T-helper 17 cell (primary cell): Measurements from ENCODE around the gene SIT1. TPM values are rescaled to one million over a fixed set of nuclear protein-coding genes. Genes with fewer than 3 reads are reported as not detected.
A peak's percentile ranks its signal among the peaks of the same experiment; 100 is the strongest.
"Not testable (repeated sequence)": the region's sequence is repeated elsewhere in the genome, so short reads cannot be mapped to it uniquely, and the experiment has no call there.

Experiments
- ATAC-seq: fragments of 150-1000 bp; cut with Tn5 transposase; 2 replicates; pipeline ENCODE4 v1.10.0; 2021; ENCODE audit warnings: mild to moderate bottlenecking, moderate library complexity
- DNase-seq, 3 donors: peaks; one replicate each; pipeline versions ENCODE4 v3.0.0 to v3.0.0-alpha.2; 2020 to 2021
- H3K9me3 ChIP-seq: one replicate; pipeline ENCODE4 v1.7.0; 2013; ENCODE audit warnings: low read length, mild to moderate bottlenecking; ENCODE audit not compliant: control insufficient read depth, poor library complexity, severe bottlenecking
- H3K27ac Mint-ChIP-seq: one replicate; pipeline ENCODE4 v1.8.0; 2022; ENCODE audit warnings: mild to moderate bottlenecking, moderate library complexity, mixed read lengths
- H3K27me3 Mint-ChIP-seq: one replicate; pipeline ENCODE4 v1.8.0; 2022; ENCODE audit warnings: mixed read lengths
- H3K36me3 Mint-ChIP-seq: one replicate; pipeline ENCODE4 v1.8.0; 2022; ENCODE audit warnings: low read depth, mixed read lengths
- H3K4me1 Mint-ChIP-seq: one replicate; pipeline ENCODE4 v1.8.0; 2022; ENCODE audit warnings: mild to moderate bottlenecking, mixed read lengths
- H3K4me3 Mint-ChIP-seq: one replicate; pipeline ENCODE4 v1.8.0; 2022; ENCODE audit warnings: mild to moderate bottlenecking, moderate library complexity, mixed read lengths
- total RNA-seq, 4 donors: library from RNA in 2 of 4; stranded (reverse) in 2 of 4; gene quantifications; one replicate each; pipeline ENCODE4 v1.2.3 and lab custom pipeline; 2022 to 2026

Gene SIT1
- total RNA-seq, 2 donors from 2014 or later: 33.9 to 48.9 TPM

GRCh38 chr9:35635730-35636129, 15.0 kb downstream of the SIT1 start:
- no peak for DNase-seq
- H3K4me3 Mint-ChIP-seq: no peak overlapping the region
- peaks cover 32% of the 10 kb centered on the region for H3K4me1 Mint-ChIP-seq
- no peaks in the 10 kb centered on the region for H3K9me3 ChIP-seq
- no peak overlapping the region for H3K27ac Mint-ChIP-seq
- H3K36me3 Mint-ChIP-seq: peaks cover 6% of the 10 kb centered on the region
- H3K27me3 Mint-ChIP-seq: no peaks in the 10 kb centered on the region
- ATAC-seq: no peak

DNA sequence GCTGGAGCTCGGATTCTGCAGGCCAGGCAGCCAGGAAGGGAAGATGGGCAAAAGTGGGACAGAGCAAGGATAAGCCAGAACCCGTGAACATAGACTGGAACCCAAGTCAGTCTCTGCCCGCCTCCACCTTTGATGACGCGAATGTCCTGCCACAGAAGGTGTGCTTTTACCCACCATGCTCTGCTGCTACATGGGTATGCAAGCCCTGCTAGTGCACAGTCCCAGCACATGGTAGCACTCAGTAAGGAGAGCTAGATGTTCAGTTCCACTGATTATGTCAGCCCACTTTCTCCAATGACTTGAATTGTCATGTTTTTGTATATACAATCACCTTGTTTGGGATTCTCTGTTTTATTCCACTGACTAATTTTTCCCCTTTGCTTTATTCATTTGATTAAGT, 21.1 kb downstream of the SIT1 start:
- H3K9me3 ChIP-seq: no peaks in the 10 kb centered on the region
- Mint-ChIP-seq H3K4me1 (peaks cover 5% of the 10 kb centered on the region), H3K36me3 (peaks cover 1% of the 10 kb centered on the region), H3K4me3 (no peak overlapping the region), H3K27me3 (no peaks in the 10 kb centered on the region), H3K27ac (no peak overlapping the region)
- no peak for ATAC-seq
- DNase-seq: no peak

DNA sequence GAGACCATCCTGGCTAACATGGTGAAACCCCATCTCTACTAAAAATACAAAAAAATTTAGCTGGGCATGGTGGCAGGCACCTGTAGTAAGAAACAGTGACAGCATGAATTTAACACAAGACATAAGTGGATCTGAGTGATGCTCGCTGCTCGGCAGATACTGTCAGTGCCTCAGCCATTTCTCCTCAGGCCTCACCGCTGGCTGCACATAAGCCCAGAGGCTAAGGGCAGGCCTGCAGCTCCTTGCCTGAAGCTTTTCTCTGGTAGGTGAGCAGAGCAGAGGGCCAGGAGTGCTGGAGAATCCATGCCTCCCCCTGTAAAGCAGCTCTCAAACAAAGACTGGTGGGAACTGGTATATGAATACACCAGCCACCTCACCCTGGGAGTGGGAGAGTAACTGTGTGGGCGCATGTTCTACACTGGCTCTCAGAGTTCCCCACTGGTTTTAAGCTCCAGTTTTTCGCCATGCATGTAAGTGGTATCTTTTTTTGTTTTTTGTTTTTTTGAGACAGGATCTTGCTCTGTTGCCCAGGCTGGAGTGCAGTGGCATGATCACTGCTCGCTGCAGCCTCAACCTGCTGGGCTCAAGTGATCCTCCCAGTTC, 22.2 kb downstream of the SIT1 start:
- Mint-ChIP-seq H3K36me3 (no peaks in the 10 kb centered on the region), H3K27ac (no peak overlapping the region), H3K27me3 (no peaks in the 10 kb centered on the region), H3K4me1 (peaks cover 3% of the 10 kb centered on the region), H3K4me3 (no peak overlapping the region)
- no peak for ATAC-seq
- no peak for DNase-seq
- no peaks in the 10 kb centered on the region for H3K9me3 ChIP-seq

DNA sequence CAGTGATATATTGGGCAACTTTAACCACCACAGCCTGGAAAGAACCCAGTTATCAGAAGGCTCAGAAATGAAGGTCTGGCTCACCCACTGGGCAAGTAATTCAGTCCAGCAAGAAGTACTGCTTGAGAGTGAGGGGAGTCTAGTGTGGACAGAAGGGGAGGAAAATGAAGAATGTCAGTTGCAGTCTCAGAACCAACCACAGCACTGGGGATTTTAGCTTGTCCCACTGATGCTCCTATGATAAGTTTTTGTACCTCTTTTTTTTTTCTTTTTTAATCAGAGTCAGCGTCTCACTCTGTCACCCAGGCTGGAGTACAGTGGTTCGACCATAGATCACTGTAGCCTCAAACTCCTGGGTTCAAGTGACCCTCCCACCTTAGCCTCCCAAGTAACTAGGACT, 23.2 kb downstream of the SIT1 start:
- Mint-ChIP-seq H3K27ac (no peak overlapping the region), H3K27me3 (no peaks in the 10 kb centered on the region)

DNA sequence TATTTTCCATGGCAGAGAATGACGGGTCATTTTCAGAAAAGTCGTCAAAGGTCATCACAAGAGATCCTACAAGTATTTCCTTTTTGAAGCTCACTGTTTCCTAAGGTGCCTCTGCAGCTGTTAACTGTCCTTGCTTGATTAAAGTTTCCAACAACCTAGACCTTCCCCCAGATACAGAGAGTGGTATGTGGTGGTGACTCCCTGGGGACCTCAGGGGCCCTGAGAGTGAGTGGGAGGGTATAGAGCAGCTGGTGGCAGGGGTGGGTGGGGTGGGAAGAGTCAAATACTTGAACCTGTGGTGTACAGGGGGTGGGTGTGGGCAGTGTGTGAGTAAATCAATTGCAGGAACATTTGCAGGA, 31.0 kb downstream of the SIT1 start:
- ATAC-seq (no peak), DNase-seq (no peak)
- H3K27ac Mint-ChIP-seq: no peak overlapping the region
- H3K4me1 Mint-ChIP-seq: peaks cover 36% of the 10 kb centered on the region
- H3K36me3 Mint-ChIP-seq: no peaks in the 10 kb centered on the region
- no peaks in the 10 kb centered on the region for H3K27me3 Mint-ChIP-seq
- H3K9me3 ChIP-seq: no peaks in the 10 kb centered on the region
- H3K4me3 Mint-ChIP-seq: no peak overlapping the region

More for the DNA sequence above, 23.2 kb downstream of the SIT1 start:
- no peak overlapping the region for H3K4me3 Mint-ChIP-seq
- peaks cover 2% of the 10 kb centered on the region for H3K4me1 Mint-ChIP-seq
- H3K9me3 ChIP-seq: no peaks in the 10 kb centered on the region
- DNase-seq (no peak), ATAC-seq (no peak)
- no peaks in the 10 kb centered on the region for H3K36me3 Mint-ChIP-seq

DNA sequence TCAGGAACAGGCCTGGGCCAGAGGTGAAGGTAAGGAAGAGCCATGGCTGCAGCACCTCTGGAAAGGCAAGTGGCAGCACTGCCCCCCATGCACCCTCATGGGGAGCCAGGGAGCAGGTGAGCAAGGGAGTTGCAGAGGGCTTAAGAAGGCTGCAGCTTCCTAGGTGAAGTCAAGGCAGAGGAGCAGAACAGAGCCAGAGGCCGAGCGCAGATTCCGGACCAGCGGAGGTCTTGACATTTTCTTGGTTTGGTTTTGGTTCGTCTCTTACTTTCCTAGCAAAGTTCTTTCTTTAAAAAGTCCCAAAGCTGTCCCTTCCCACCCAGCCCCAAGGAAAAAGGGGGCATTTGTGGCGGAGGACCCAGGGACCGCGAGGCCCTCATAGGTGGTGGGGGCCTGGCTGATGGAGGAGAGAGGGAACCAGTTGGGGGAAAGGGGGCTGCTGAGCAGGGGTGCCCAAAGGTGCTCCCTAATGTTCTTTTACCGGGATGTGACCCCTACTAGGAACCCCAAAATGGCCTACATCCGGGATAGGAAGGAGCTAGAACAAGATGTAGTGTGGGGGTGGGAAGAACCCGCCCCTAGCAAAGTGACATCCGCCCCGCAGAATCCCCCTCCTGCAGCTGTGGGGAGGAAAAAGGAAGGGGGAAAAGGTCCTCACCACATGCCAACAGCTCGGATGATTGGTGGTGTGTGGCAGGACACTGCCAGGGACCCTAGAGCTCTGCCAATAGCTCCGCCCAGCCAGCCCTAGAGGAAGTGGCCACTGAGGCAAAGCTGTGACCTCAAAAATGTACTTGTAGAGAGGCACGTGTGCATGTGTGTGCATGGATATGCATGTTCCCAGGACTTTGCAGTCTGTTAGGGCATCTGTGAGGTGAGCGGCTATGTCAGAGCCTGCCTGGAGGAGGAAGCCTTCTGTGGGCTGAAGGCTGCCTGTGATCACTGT, 31.6 kb downstream of the SIT1 start:
- ATAC-seq (peak; percentile 51), DNase-seq (no peak)
- no peak overlapping the region for H3K27ac Mint-ChIP-seq
- H3K36me3 Mint-ChIP-seq: no peaks in the 10 kb centered on the region
- H3K4me3 Mint-ChIP-seq: peak overlapping the region; percentile 53
- peaks cover 42% of the 10 kb centered on the region for H3K4me1 Mint-ChIP-seq
- no peaks in the 10 kb centered on the region for H3K9me3 ChIP-seq
- no peaks in the 10 kb centered on the region for H3K27me3 Mint-ChIP-seq

DNA sequence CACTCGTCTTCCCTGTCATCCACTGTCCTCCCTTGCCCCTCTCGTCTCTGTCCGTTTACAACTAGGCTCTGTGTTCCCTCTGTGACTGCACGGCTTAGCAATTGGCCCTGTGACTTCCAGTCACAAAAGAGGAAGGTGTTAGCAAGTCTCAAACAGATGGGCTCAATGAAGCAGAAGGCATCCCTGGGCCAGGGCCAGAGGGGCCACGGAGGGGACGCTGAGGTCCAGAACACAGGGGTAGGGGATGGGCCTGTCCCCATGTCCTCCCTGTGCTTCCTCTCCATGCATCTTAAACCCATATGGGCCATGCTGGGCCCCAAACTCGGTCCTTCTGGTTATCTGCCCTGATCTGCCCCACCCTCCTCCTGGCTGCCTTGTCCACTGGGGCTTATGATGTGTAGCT, 32.4 kb downstream of the SIT1 start, which contains the start of gene CD72:
Gene CD72 (minus strand): TSS at position 89 of the 403 bp plus-strand sequence. CDS start 110 bp downstream, outside the sequence.
- H3K4me1 Mint-ChIP-seq: peaks cover 45% of the 10 kb centered on the region
- H3K36me3 Mint-ChIP-seq: peaks cover 1% of the 10 kb centered on the region
- no peaks in the 10 kb centered on the region for H3K9me3 ChIP-seq
- peak within 1 kb of the TSS; percentile 94 for H3K27ac Mint-ChIP-seq
- peak within 1 kb of the TSS; percentile 92 for H3K4me3 Mint-ChIP-seq
- no peak for DNase-seq
- ATAC-seq: peak; percentile 22
- no peaks in the 10 kb centered on the region for H3K27me3 Mint-ChIP-seq

DNA sequence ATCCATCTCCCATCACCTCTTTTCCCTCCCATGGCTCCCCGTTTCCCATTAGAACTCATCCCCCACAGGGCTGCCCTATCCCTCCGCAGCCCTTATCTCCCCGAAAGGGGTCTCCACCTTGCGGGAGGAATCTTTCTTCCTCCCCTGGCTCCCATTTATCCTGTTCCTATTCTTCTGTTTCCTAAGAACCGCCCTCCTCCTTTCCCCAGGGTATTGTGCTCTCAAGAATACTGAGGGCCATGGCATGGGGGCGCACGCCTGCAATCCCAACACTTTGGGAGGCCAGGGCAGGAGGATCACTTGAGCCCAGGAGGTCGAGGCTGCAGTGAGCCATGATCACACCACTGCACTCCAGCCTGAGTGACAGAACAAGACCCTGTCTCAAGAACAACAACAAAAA, 33.2 kb downstream of the SIT1 start:
- peak overlapping the region; percentile 94 for H3K27ac Mint-ChIP-seq
- H3K27me3 Mint-ChIP-seq: no peaks in the 10 kb centered on the region
- peaks cover 2% of the 10 kb centered on the region for H3K36me3 Mint-ChIP-seq
- peaks cover 52% of the 10 kb centered on the region for H3K4me1 Mint-ChIP-seq
- peak overlapping the region; percentile 92 for H3K4me3 Mint-ChIP-seq
- H3K9me3 ChIP-seq: no peaks in the 10 kb centered on the region
- no peak for DNase-seq
- ATAC-seq: no peak

DNA sequence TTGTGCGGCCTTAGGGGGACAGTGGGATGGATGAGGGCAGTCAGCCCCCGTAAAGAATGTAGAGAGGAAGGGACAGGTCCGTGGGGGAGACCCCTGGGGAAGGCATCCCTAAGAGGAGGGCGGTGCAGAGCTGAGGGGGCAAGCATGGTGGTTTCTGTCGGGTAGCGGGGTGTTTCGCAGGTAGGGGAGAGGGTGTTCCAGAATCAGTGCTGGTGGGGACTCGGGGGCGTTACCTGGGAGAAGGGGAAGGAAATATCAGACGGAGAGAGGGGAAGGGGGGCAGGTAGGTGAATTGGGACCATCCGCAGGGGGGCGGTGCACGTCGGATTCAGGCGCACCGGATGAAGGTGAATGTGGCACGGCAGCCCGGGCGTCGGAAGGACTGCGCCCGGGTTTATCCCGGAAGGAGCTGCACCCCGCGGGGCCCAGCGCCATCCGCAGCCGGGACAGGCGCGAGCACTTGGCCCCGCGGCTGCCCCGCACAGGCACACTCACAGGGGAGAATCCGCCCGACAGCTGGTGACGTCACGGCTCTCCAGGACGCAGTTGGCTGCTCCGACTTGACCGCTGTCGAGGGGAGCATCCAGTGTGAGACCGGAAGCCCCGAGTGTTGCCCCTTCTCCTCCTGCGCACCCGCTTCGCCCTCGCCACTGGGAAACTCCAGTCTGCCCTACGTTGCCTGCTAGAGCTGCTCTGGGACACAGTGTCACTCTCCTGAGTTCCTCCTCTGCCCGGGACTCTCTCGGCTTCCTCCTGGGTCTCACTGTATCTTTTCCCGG, 33.9 kb downstream of the SIT1 start:
- Mint-ChIP-seq H3K27me3 (no peaks in the 10 kb centered on the region), H3K4me1 (peaks cover 52% of the 10 kb centered on the region), H3K4me3 (peak overlapping the region; percentile 92), H3K36me3 (peaks cover 2% of the 10 kb centered on the region), H3K27ac (peak overlapping the region; percentile 94)
- ATAC-seq (peak; percentile 76), DNase-seq (peak; percentile 36 to 53 (median 52))
- no peaks in the 10 kb centered on the region for H3K9me3 ChIP-seq

- Mint-ChIP-seq H3K36me3 (peaks cover 2% of the 10 kb centered on the region), H3K27me3 (no peaks in the 10 kb centered on the region), H3K4me1 (peaks cover 57% of the 10 kb centered on the region), H3K4me3 (peak overlapping the region; percentile 92), H3K27ac (peak overlapping the region; percentile 94)
- DNase-seq (no peak), ATAC-seq (no peak)
- H3K9me3 ChIP-seq: no peaks in the 10 kb centered on the region
Observed at GRCh38 chr9:35615981-35616680, 34.6 kb downstream of the SIT1 start.

GRCh38 chr9:35612843-35613242, 37.9 kb downstream of the SIT1 start:
- ATAC-seq (no peak), DNase-seq (no peak)
- Mint-ChIP-seq H3K4me1 (peaks cover 43% of the 10 kb centered on the region), H3K27me3 (no peaks in the 10 kb centered on the region), H3K27ac (no peak overlapping the region), H3K36me3 (peaks cover 2% of the 10 kb centered on the region), H3K4me3 (no peak overlapping the region)
- no peaks in the 10 kb centered on the region for H3K9me3 ChIP-seq

DNA sequence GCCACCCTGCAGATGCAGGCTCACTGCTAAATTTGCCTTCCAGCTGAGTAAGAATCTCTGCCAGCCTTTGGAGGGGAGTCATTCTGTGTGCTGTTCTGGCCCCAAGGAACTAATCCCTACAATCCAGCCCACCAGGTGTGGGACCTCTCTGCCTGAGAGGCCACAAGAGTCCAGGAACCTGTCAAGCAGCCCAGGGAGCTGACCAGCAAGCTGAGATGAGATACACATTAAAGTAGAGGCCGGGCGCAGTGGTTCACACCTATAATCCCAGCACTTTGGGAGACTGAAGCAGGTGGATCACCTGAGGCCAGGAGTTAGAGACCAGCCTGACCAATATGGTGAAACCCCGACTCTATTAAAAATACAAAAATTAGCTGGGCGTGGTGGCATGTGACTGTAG, 38.7 kb downstream of the SIT1 start:
- H3K27me3 Mint-ChIP-seq, H3K27ac Mint-ChIP-seq, DNase-seq, ATAC-seq, H3K36me3 Mint-ChIP-seq, H3K9me3 ChIP-seq, H3K4me3 Mint-ChIP-seq: not testable (repeated sequence)
- H3K4me1 Mint-ChIP-seq: peaks cover 43% of the 10 kb centered on the region
